ENCODE data around the gene SLF2.

DNA sequence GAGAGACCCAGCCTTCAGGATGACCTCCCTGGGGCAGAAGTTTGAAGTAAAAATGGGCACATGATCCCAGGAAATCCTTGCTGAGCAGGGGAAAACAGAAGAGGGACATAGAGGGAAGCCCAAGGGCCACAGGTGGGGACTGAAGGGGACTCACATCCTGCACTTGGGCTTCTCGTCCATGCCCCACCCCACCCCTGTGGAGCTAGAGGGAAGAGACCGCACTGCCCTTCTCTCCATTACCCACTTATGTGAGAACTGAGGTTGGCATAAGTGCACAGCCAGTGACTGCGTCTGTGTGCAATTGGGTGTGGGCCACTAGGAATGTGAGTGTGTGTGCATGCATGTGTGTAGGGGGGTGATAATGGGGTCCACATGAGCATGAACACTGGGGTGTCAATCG is 43.4 kb upstream of the SLF2 start:
- TF ChIP-seq SIN3A (IDR thresholded peaks at IDR 0.05; ENCODE audit: borderline replicate concordance, insufficient read depth, low read length), result no peak
- TF ChIP-seq, protein P1, sequence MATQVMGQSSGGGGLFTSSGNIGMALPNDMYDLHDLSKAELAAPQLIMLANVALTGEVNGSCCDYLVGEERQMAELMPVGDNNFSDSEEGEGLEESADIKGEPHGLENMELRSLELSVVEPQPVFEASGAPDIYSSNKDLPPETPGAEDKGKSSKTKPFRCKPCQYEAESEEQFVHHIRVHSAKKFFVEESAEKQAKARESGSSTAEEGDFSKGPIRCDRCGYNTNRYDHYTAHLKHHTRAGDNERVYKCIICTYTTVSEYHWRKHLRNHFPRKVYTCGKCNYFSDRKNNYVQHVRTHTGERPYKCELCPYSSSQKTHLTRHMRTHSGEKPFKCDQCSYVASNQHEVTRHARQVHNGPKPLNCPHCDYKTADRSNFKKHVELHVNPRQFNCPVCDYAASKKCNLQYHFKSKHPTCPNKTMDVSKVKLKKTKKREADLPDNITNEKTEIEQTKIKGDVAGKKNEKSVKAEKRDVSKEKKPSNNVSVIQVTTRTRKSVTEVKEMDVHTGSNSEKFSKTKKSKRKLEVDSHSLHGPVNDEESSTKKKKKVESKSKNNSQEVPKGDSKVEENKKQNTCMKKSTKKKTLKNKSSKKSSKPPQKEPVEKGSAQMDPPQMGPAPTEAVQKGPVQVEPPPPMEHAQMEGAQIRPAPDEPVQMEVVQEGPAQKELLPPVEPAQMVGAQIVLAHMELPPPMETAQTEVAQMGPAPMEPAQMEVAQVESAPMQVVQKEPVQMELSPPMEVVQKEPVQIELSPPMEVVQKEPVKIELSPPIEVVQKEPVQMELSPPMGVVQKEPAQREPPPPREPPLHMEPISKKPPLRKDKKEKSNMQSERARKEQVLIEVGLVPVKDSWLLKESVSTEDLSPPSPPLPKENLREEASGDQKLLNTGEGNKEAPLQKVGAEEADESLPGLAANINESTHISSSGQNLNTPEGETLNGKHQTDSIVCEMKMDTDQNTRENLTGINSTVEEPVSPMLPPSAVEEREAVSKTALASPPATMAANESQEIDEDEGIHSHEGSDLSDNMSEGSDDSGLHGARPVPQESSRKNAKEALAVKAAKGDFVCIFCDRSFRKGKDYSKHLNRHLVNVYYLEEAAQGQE (IDR thresholded peaks at IDR 0.05; ENCODE audit: insufficient read depth in 1 of 2, low read depth in 2 of 2, low read length in 2 of 2), result no peak
- TF ChIP-seq TAF1 (IDR thresholded peaks at IDR 0.05; ENCODE audit: borderline replicate concordance, insufficient read depth, low read length), result no peak
- no peak for TF ChIP-seq FOXP2 (optimal IDR thresholded peaks at IDR 0.05; ENCODE audit: borderline replicate concordance, extremely low read depth, extremely low read length, insufficient read depth)
- no peak for TF ChIP-seq POLR2AphosphoS5 (IDR thresholded peaks at IDR 0.05; ENCODE audit: low read depth, low read length)
